HEK293 (cell line): ENCODE results near the gene DDX25.

Experiments used
- CTCF ChIA-PET: fragments of 350-600 bp; formaldehyde crosslinking; extraction: SDS; loops from one replicate; lab custom pipeline; 2021; ENCODE audit warnings: antibody characterized with exemption; lab: Yijun Ruan, JAX
- POLR2A ChIA-PET: fragments of 300-600 bp; formaldehyde crosslinking; extraction: SDS; loops from one replicate; lab custom pipeline; 2020; ENCODE audit warnings: antibody characterized with exemption, inconsistent platforms; lab: Yijun Ruan, JAX
- H3K27ac ChIP-seq: fragments of 200-500 bp; sonication (Bioruptor generic); 2 replicates; pipeline ENCODE4 v1.5.1; 2014; ENCODE audit warnings: low read depth, low read length, control low read depth, inconsistent platforms; ENCODE audit errors: extremely low read depth
- H3K36me3 ChIP-seq, 2 experiments: fragments of 200-500 bp in 1 of 2; sonication (Bioruptor generic) in 1 of 2; 1 replicate in 1 of 2; 2 replicates in 1 of 2; pipeline ENCODE4 v1.5.1; 2014 to 2017; ENCODE audit warnings: inconsistent platforms in 2 of 2, low read length in 2 of 2; ENCODE audit not compliant: control insufficient read depth in 2 of 2, insufficient read depth in 1 of 2
- H3K4me1 ChIP-seq: fragments of 200-500 bp; sonication (Bioruptor generic); 2 replicates; pipeline ENCODE4 v1.5.1; 2014; ENCODE audit warnings: mild to moderate bottlenecking, low read length, inconsistent platforms; ENCODE audit not compliant: control insufficient read depth, insufficient read depth
- H3K4me3 ChIP-seq: 2 replicates; pipeline ENCODE4 v1.5.1; 2011; ENCODE audit warnings: low read depth, mild to moderate bottlenecking, control low read depth, low read length, moderate library complexity
- H3K9me3 ChIP-seq: fragments of 200-500 bp; sonication (Bioruptor generic); 2 replicates; pipeline ENCODE4 v1.5.1; 2014; ENCODE audit warnings: low read depth, low read length, inconsistent platforms; ENCODE audit not compliant: control insufficient read depth, insufficient read depth
- BCL11B ChIP-seq: fragments of 450-650 bp; formaldehyde crosslinking; IDR thresholded peaks from 2 replicates; pipeline ENCODE4 v1.5.1; 2016; ENCODE audit warnings: low read depth, missing biosample characterization, missing genetic modification characterization
- PRDM2 ChIP-seq: fragments of 450-650 bp; formaldehyde crosslinking; IDR thresholded peaks from 2 replicates; pipeline ENCODE4 v1.5.1; 2016; ENCODE audit warnings: missing biosample characterization, missing genetic modification characterization, borderline replicate concordance
- RBAK ChIP-seq: fragments of 450-650 bp; formaldehyde crosslinking; IDR thresholded peaks from 2 replicates; pipeline ENCODE4 v1.5.1; 2016; ENCODE audit warnings: missing biosample characterization, missing genetic modification characterization
- YY1 ChIP-seq: fragments of 450-650 bp; formaldehyde crosslinking; IDR thresholded peaks from 2 replicates; pipeline ENCODE4 v1.5.1; 2018; ENCODE audit warnings: missing biosample characterization, missing genetic modification characterization
- ZNF10 ChIP-seq: fragments of 450-650 bp; formaldehyde crosslinking; IDR thresholded peaks from 2 replicates; pipeline ENCODE4 v1.5.1; 2017; ENCODE audit warnings: missing biosample characterization, missing genetic modification characterization
- ZNF19 ChIP-seq: fragments of 450-650 bp; formaldehyde crosslinking; IDR thresholded peaks from 2 replicates; pipeline ENCODE4; 2016; ENCODE audit warnings: missing biosample characterization, missing genetic modification characterization, low read depth
- ZNF324 ChIP-seq: fragments of 450-650 bp; formaldehyde crosslinking; IDR thresholded peaks from 2 replicates; pipeline ENCODE4 v1.5.1; 2016; ENCODE audit warnings: missing biosample characterization, missing genetic modification characterization
- ZNF433 ChIP-seq: fragments of 450-650 bp; formaldehyde crosslinking; IDR thresholded peaks from 2 replicates; pipeline ENCODE4 v1.5.1; 2016; ENCODE audit warnings: missing biosample characterization, missing genetic modification characterization, low read depth
- ZNF518A ChIP-seq: fragments of 450-650 bp; formaldehyde crosslinking; conservative IDR thresholded peaks from 2 replicates; pipeline ENCODE4 v1.5.1; 2016; ENCODE audit warnings: low read depth, missing biosample characterization, missing genetic modification characterization
- ZNF544 ChIP-seq: fragments of 450-650 bp; formaldehyde crosslinking; IDR thresholded peaks from 2 replicates; pipeline ENCODE4 v1.5.0; 2017; ENCODE audit warnings: missing biosample characterization, missing genetic modification characterization
- ZNF596 ChIP-seq: fragments of 450-650 bp; IDR thresholded peaks from 2 replicates; pipeline ENCODE4 v1.5.0; 2018; ENCODE audit warnings: missing biosample characterization, mild to moderate bottlenecking, missing genetic modification characterization, moderate library complexity
- ZNF610 ChIP-seq: fragments of 450-650 bp; formaldehyde crosslinking; IDR thresholded peaks from 2 replicates; pipeline ENCODE4 v1.5.1; 2016; ENCODE audit warnings: missing biosample characterization, missing genetic modification characterization, borderline replicate concordance
- ZNF664 ChIP-seq: fragments of 450-650 bp; formaldehyde crosslinking; IDR thresholded peaks from 2 replicates; pipeline ENCODE4 v1.5.1; 2016; ENCODE audit warnings: missing biosample characterization, missing genetic modification characterization
- TF ChIP-seq, protein P1 (sequence below): fragments of 450-650 bp; formaldehyde crosslinking; IDR thresholded peaks from 2 replicates; pipeline ENCODE4 v1.5.1; 2016; ENCODE audit warnings: missing biosample characterization, missing genetic modification characterization
- TF ChIP-seq, protein P2 (sequence below): fragments of 450-650 bp; formaldehyde crosslinking; IDR thresholded peaks from 2 replicates; pipeline ENCODE4 v1.5.1; 2017; ENCODE audit warnings: missing biosample characterization, missing genetic modification characterization

DDX25 gene

DNA sequence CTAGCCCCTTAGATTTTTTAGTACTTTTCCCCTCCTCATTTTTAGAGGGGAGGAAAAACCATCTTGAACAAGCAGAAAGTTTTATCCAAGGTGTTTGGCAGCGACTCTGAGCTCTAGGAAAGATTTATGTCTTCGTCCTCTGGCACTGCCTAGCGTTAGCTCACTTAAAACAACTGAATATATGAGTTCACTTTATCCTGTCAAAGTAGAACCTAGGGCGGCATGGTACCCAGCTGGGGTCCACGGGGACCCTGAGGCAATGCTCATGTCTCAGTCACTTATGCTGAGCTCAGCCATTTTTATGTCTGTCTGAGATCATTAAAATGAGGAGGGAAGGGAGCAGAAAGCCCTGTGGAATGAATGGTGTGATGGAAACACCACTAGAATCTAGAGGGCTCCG lies 27.4 kb downstream of the DDX25 start:
- ChIA-PET CTCF (interaction anchor here (0.8 to 2.8 kb wide), 5 partner anchors 8 to 182 kb away, joined by 3 to 11 read pairs (median 7); no protein-coding TSS in a partner anchor), POLR2A (no interaction called here)
- TF ChIP-seq, protein P1, sequence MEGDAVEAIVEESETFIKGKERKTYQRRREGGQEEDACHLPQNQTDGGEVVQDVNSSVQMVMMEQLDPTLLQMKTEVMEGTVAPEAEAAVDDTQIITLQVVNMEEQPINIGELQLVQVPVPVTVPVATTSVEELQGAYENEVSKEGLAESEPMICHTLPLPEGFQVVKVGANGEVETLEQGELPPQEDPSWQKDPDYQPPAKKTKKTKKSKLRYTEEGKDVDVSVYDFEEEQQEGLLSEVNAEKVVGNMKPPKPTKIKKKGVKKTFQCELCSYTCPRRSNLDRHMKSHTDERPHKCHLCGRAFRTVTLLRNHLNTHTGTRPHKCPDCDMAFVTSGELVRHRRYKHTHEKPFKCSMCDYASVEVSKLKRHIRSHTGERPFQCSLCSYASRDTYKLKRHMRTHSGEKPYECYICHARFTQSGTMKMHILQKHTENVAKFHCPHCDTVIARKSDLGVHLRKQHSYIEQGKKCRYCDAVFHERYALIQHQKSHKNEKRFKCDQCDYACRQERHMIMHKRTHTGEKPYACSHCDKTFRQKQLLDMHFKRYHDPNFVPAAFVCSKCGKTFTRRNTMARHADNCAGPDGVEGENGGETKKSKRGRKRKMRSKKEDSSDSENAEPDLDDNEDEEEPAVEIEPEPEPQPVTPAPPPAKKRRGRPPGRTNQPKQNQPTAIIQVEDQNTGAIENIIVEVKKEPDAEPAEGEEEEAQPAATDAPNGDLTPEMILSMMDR (tag by site-specific recombination): no peak
- TF ChIP-seq, protein P2, sequence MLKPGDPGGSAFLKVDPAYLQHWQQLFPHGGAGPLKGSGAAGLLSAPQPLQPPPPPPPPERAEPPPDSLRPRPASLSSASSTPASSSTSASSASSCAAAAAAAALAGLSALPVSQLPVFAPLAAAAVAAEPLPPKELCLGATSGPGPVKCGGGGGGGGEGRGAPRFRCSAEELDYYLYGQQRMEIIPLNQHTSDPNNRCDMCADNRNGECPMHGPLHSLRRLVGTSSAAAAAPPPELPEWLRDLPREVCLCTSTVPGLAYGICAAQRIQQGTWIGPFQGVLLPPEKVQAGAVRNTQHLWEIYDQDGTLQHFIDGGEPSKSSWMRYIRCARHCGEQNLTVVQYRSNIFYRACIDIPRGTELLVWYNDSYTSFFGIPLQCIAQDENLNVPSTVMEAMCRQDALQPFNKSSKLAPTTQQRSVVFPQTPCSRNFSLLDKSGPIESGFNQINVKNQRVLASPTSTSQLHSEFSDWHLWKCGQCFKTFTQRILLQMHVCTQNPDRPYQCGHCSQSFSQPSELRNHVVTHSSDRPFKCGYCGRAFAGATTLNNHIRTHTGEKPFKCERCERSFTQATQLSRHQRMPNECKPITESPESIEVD (tag by site-specific recombination): 0 out of 2 replicates have a peak, but pooled peaks have one; percentile 25
- TF ChIP-seq ZNF664 (tag by site-specific recombination): peak; percentile 23; the same call in 1 of the 2 replicates
- Histone ChIP-seq H3K4me3 (no peak overlapping the region), H3K9me3 (no peaks in the 10 kb centered on the region), H3K4me1 (no peaks in the 10 kb centered on the region), H3K27ac (no peak overlapping the region), H3K36me3 (no peaks in the 10 kb centered on the region)

- no peaks in the 10 kb centered on the region for H3K36me3 ChIP-seq
- no peak overlapping the region for H3K4me3 ChIP-seq
- no peak overlapping the region for H3K27ac ChIP-seq
- H3K4me1 ChIP-seq: no peaks in the 10 kb centered on the region
- TF ChIP-seq ZNF610 (tag by site-specific recombination) (no peak), YY1 (tag by site-specific recombination) (no peak), PRDM2 (no peak), ZNF544 (no peak)
- TF ChIP-seq, all 188 proteins: peak for 0
- POLR2A ChIA-PET: no interaction called here
- no peaks in the 10 kb centered on the region for H3K9me3 ChIP-seq
- CTCF ChIA-PET: interaction anchor here (0.8 to 2.8 kb wide), 5 partner anchors 8 to 261 kb away, joined by 3 to 11 read pairs (median 7); no protein-coding TSS in a partner anchor
These were observed 28.0 kb downstream of the DDX25 start for GRCh38 chr11:125932301-125932700.

- Histone ChIP-seq H3K4me3 (no peak overlapping the region), H3K27ac (no peak overlapping the region), H3K36me3 (no peaks in the 10 kb centered on the region), H3K9me3 (no peaks in the 10 kb centered on the region), H3K4me1 (no peaks in the 10 kb centered on the region)
- ChIA-PET POLR2A (no interaction called here), CTCF (interaction anchor here (1.1 to 2.8 kb wide), 3 partner anchors 9 to 260 kb away, joined by 5 to 11 read pairs (median 9); no protein-coding TSS in a partner anchor)
- TF ChIP-seq RBAK (tag by site-specific recombination): no peak
- TF ChIP-seq ZNF324 (tag by site-specific recombination): no peak
- no peak for TF ChIP-seq ZNF518A (tag by site-specific recombination)
- no peak for TF ChIP-seq ZNF19 (tag by site-specific recombination)
- TF ChIP-seq ZNF10 (tag by site-specific recombination): no peak
- TF ChIP-seq BCL11B (tag by site-specific recombination): no peak
- TF ChIP-seq ZNF433 (tag by site-specific recombination): no peak
- no peak for TF ChIP-seq ZNF596 (tag by site-specific recombination)
These were observed 28.9 kb downstream of the DDX25 start for GRCh38 chr11:125933030-125933813.
